HTR-8/SVneo (cell line): ENCODE data around the gene PNRC2.
"Not testable (repeated sequence)": the region's sequence is repeated elsewhere in the genome, so short reads cannot be mapped to it uniquely, and the experiment has no call there.

Source experiments
- DNase-seq: peaks from one replicate; pipeline ENCODE4 v3.0.0; 2011; ENCODE audit warnings: low spot score, mixed read lengths; ENCODE audit not compliant: insufficient read length
- FAIRE-seq: peaks from 2 replicates; lab custom pipeline; 2011; peaks lifted over from hg19 to GRCh38; lab: Jason Lieb, UNC

PNRC2 gene

GRCh38 chr1:23980728-23981070 lies 21.1 kb downstream of the PNRC2 start:
- DNase-seq: peak; percentile 57
- FAIRE-seq: no peak

- FAIRE-seq (no peak), DNase-seq (no peak)
Measured at GRCh38 chr1:23984417-23985186, 25.0 kb downstream of the PNRC2 start.

GRCh38 chr1:23987038-23987437 lies 27.4 kb downstream of the PNRC2 start:
- FAIRE-seq: not testable (repeated sequence)

GRCh38 chr1:23989263-23989662 lies 29.6 kb downstream of the PNRC2 start:
- DNase-seq (no peak), FAIRE-seq (no peak)

More at GRCh38 chr1:23987038-23987437, 27.4 kb downstream of the PNRC2 start:
- not testable (repeated sequence) for DNase-seq

GRCh38 chr1:23992011-23992410 lies 32.4 kb downstream of the PNRC2 start:
- FAIRE-seq, DNase-seq: not testable (repeated sequence)

- no peak for FAIRE-seq
- no peak for DNase-seq
Measured at GRCh38 chr1:23995431-23995837, 35.8 kb downstream of the PNRC2 start.

GRCh38 chr1:23996700-23997229 lies 37.1 kb downstream of the PNRC2 start:
- FAIRE-seq: no peak

GRCh38 chr1:23997812-23998211 lies 38.2 kb downstream of the PNRC2 start:
- DNase-seq: no peak
- no peak for FAIRE-seq

More at GRCh38 chr1:23996700-23997229, 37.1 kb downstream of the PNRC2 start:
- DNase-seq: no peak

- DNase-seq (no peak), FAIRE-seq (no peak)
Measured at GRCh38 chr1:23999156-23999671, 39.6 kb downstream of the PNRC2 start.

- DNase-seq (no peak), FAIRE-seq (no peak)
Measured at GRCh38 chr1:24002695-24003094, 43.1 kb downstream of the PNRC2 start.

GRCh38 chr1:24003331-24003972 lies 43.8 kb downstream of the PNRC2 start:
- FAIRE-seq: no peak
- peak; percentile 62 for DNase-seq

- DNase-seq: no peak
- FAIRE-seq: no peak
Measured at GRCh38 chr1:24004132-24004531, 44.5 kb downstream of the PNRC2 start.

- no peak for DNase-seq
- FAIRE-seq: no peak
Measured at GRCh38 chr1:24005163-24005562, 45.5 kb downstream of the PNRC2 start.

- no peak for FAIRE-seq
- DNase-seq: no peak
Measured at GRCh38 chr1:24007079-24007478, 47.5 kb downstream of the PNRC2 start.

- not testable (repeated sequence) for FAIRE-seq, DNase-seq
Measured at GRCh38 chr1:24008574-24009184, 49.1 kb downstream of the PNRC2 start.

- FAIRE-seq (no peak), DNase-seq (peak; percentile 77)
Measured at GRCh38 chr1:24009406-24009805, 49.8 kb downstream of the PNRC2 start.

- no peak for DNase-seq
- FAIRE-seq: no peak
Measured at GRCh38 chr1:24010650-24011049, 51.0 kb downstream of the PNRC2 start.

- not testable (repeated sequence) for FAIRE-seq, DNase-seq
Measured at GRCh38 chr1:24012878-24013277, 53.2 kb downstream of the PNRC2 start.
